Lower leg skin (tissue), 4 donors: ENCODE measurements around the gene ADAMTS17. TPM values are rescaled to one million over a fixed set of nuclear protein-coding genes. Genes with fewer than 3 reads are reported as not detected.

Source experiments
- DNase-seq, 2 donors: peaks; one replicate each; pipeline ENCODE4 v3.0.0-alpha.2; 2019; ENCODE audit warnings: low spot score in 2 of 2
- H3K4me3 ChIP-seq: fragments of 200-600 bp; sonication (generic); 2 replicates; pipeline ENCODE4 v1.5.1; 2017; ENCODE audit warnings: mild to moderate bottlenecking, low read depth; ENCODE audit not compliant: poor library complexity, severe bottlenecking
- POLR2A ChIP-seq, 2 donors: fragments of 450-650 bp; IDR thresholded peaks; one replicate each; pipeline ENCODE4 v1.6.1; 2016 to 2017; ENCODE audit warnings: antibody characterized with exemption in 2 of 2, mild to moderate bottlenecking in 1 of 2, moderate library complexity in 1 of 2
- WGBS, 2 donors: methylation state at CpG; one replicate each; pipeline ENCODE4 v1.1.5; 2018; 5-methylcytosine and 5-hydroxymethylcytosine counted together
- intact Hi-C: fragments of 100-400 bp; cut with DNase I; formaldehyde crosslinking; loops from one replicate; pipeline ENCODE4 v1.15.0; 2023; ENCODE audit warnings: low total_unique reads
- total RNA-seq, 4 donors: library from RNA; depleted of rRNA; stranded (reverse); fragments of >200 nt; gene quantifications; one replicate each; pipeline ENCODE4 v1.1.0, GENCODE V29; 2016
- TF ChIP-seq, protein P1 (sequence below), 3 donors: fragments of 450-650 bp; IDR thresholded peaks; one replicate each; pipeline ENCODE4 v1.5.1; 2016; ENCODE audit warnings: antibody characterized with exemption in 3 of 3, mild to moderate bottlenecking in 3 of 3, moderate library complexity in 2 of 3

The ADAMTS17 gene
- total RNA-seq, 4 donors from 2014 or later = 3.5 to 7.8 (median 3.9) TPM

- DNase-seq = peak in 1 of 2 donors; percentile 2
- intact Hi-C loops = no loop called here
- no peak overlapping the region for H3K4me3 ChIP-seq
- TF ChIP-seq, protein P1, sequence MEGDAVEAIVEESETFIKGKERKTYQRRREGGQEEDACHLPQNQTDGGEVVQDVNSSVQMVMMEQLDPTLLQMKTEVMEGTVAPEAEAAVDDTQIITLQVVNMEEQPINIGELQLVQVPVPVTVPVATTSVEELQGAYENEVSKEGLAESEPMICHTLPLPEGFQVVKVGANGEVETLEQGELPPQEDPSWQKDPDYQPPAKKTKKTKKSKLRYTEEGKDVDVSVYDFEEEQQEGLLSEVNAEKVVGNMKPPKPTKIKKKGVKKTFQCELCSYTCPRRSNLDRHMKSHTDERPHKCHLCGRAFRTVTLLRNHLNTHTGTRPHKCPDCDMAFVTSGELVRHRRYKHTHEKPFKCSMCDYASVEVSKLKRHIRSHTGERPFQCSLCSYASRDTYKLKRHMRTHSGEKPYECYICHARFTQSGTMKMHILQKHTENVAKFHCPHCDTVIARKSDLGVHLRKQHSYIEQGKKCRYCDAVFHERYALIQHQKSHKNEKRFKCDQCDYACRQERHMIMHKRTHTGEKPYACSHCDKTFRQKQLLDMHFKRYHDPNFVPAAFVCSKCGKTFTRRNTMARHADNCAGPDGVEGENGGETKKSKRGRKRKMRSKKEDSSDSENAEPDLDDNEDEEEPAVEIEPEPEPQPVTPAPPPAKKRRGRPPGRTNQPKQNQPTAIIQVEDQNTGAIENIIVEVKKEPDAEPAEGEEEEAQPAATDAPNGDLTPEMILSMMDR (IDR thresholded peaks at IDR 0.05) = no peak
- no peak for TF ChIP-seq POLR2A (IDR thresholded peaks at IDR 0.05)
- WGBS, 2 donors = 46 to 63% methylated on average over 6 of the region's 6 CpGs
Measured at GRCh38 chr15:99959326-99959725, 382.4 kb downstream of the ADAMTS17 start.

DNA sequence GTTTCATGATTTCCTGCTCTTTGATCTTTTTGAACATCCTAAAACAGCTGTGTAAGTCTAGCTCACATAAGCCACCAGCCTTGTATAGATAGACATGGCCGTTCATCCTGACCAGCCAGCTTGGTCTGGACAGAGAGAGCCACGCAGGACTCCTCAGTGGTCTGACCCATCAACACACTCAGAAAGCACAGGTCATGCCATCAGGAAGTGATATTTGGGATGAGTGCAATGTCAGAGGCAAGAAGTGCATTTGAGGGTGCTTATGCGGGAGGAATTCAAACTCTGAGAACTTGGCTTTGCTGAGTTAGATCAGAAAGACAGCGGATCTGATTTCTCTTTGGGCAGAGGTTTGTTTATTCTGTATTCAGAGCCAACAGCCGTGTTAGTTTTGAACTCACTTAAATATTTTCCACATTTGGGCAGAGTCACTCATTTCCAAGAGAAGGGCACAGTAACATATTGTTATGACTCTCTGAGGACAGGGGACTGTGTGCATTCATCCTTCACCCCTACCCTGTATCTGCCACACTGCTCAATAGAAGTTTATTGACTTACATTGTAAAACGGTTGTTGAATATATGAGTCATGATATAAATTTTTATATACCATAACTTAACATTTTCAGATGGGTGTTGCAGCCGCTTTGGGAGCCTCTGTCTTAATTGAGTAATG, 383.2 kb downstream of the ADAMTS17 start:
- intact Hi-C loops = no loop called here
- DNase-seq = peak; percentile 7 to 56
- no peak overlapping the region for H3K4me3 ChIP-seq
- TF ChIP-seq, protein P1 (IDR thresholded peaks at IDR 0.05) = no peak
- TF ChIP-seq POLR2A (IDR thresholded peaks at IDR 0.05) = no peak
- WGBS, 2 donors = 69 to 71% methylated on average over 7 of the region's 7 CpGs

DNA sequence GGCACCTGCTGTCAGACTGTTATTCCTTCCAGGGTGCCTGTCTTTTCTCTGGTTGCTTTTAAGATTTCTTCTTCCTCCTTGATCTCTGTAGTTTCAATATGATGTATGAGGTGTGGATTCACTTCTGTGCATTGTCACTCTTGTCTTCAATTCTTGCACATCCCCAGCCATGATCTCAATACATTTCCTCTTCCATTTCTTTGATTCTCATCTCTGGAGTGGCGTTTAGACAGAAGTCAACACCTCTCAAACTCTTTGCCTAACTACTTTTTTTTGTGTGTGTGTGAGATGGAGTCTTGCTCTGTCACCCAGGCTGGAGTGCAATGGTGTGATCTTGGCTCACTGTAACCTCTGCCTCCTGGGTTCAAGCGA, 384.1 kb downstream of the ADAMTS17 start:
- no peak overlapping the region for H3K4me3 ChIP-seq
- intact Hi-C loops = no loop called here
- no peak for DNase-seq
- WGBS, 2 donors = 92 to 100% methylated on average over 2 of the region's 2 CpGs
- no peak for TF ChIP-seq POLR2A (IDR thresholded peaks at IDR 0.05)
- TF ChIP-seq, protein P1 (IDR thresholded peaks at IDR 0.05) = no peak

DNA sequence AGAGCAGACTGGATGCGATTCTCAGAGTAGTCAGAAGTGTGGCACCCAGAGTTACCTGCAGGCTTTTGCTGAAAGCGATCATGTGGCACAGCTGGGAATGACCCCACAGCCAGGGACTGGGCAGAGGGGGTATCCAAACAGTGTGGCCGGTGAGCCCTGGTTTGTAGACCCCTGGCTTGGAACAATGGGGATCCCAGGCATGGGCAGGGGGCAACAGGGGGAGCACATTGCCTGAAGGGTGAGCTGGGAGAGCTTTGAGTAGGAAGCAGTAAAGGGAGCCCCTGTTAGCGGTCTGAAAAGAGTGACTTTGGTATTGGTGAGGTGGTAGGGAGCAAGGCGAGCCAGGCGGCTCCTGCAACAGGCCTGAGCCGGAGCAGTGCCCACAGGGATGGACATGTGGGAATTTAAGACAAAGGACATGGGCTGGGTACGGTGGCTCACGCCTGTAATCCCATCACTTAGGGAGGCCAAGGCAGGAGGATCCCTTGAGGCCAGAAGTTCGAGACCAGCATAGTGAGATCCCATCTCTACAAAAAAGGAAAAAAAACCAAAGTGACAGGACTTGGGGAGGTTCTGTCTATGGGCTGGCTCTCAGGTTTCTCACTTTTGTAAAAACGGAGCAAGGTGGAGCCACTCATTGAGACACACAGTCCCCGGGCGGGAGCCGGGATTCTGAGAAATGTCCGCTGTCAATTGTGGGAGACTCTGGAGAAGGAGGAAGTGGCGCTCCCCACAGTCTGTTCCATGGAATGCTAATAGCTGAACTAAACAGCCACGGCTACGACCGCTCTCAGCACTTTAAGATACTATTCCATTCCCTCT, 384.7 kb downstream of the ADAMTS17 start:
- no peak for TF ChIP-seq POLR2A (IDR thresholded peaks at IDR 0.05)
- TF ChIP-seq, protein P1 (IDR thresholded peaks at IDR 0.05) = no peak
- H3K4me3 ChIP-seq = no peak overlapping the region
- WGBS, 2 donors = 94 to 95% methylated on average over 19 of the region's 19 CpGs
- DNase-seq = peak; percentile 7 to 74
- intact Hi-C loops = no loop called here

DNA sequence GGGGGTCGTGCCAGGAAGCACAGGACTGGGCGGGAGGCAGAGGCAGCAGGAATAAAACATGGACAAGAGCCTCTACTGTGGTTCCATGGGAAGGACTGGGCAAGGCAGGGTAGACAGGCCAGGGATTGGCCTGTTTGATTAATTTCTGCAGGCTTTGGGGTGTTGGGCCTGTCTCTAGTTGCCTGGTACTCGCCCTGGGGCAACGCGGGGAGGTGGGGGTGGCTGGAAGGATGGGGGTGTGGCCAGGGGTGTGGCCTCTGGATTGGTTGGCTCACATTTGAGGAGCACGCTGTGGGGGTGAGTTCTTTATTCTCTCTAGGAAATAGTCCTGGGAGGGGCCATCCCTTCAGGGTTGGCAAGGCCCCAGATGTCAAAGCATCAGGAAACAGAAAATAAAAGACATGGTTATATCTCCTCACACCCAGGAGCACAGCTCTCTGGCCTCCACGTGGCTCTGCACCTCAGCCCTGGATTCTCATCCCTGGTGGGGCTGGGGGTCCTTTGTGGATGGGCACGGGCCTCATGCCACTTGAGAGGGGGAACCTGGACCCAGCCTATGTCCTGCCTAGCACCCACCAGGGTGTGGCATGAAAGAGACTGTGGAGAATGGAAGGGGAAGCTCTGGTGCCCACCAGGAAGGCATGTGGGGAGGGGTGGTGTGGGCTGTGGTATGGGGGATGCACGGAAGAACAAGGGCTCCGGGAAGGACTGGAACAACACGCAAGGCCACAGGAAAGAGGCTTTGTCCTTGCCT, 385.6 kb downstream of the ADAMTS17 start:
- 49 to 62% methylated on average over 11 of the region's 11 CpGs for WGBS, 2 donors

More for the DNA sequence above, 385.6 kb downstream of the ADAMTS17 start:
- no peak overlapping the region for H3K4me3 ChIP-seq
- DNase-seq = peak; percentile 15 to 76
- intact Hi-C loops = no loop called here
- TF ChIP-seq, protein P1 (IDR thresholded peaks at IDR 0.05) = no peak
- no peak for TF ChIP-seq POLR2A (IDR thresholded peaks at IDR 0.05)
